SK-N-SH (cell line): ENCODE results near the gene CDH12.

Experiments
- CHD2 ChIP-seq: fragments of 150-350 bp; IDR thresholded peaks from 2 replicates; pipeline ENCODE4 v1.6.1; 2018; ENCODE audit warnings: low read length; ENCODE audit not compliant: partially characterized antibody
- ELF1 ChIP-seq: IDR thresholded peaks from 2 replicates; pipeline ENCODE4 v1.4.0; 2012
- EP300 ChIP-seq, 2 experiments: IDR thresholded peaks; 2 replicates each; pipeline versions ENCODE4 v1.4.0 to v1.6.1; 2012; ENCODE audit warnings: borderline replicate concordance in 1 of 2, low read depth in 1 of 2, low read length in 1 of 2
- FOXJ3 ChIP-seq: sonication (generic); formaldehyde crosslinking; IDR thresholded peaks from 2 replicates; pipeline ENCODE4 v1.5.1; 2020; ENCODE audit warnings: mild to moderate bottlenecking, missing genetic modification reagents
- POLR2AphosphoS5 ChIP-seq: IDR thresholded peaks from 2 replicates; pipeline ENCODE4 v1.6.1; 2012; ENCODE audit warnings: low read depth, low read length
- RAD21 ChIP-seq: IDR thresholded peaks from 2 replicates; pipeline ENCODE4 v1.6.1; 2012; ENCODE audit warnings: mild to moderate bottlenecking, low read length
- REST ChIP-seq: IDR thresholded peaks from 2 replicates; pipeline ENCODE4 v1.6.1; 2012; ENCODE audit warnings: mild to moderate bottlenecking, low read depth, low read length, moderate library complexity
- TF ChIP-seq, protein P1 (sequence below): IDR thresholded peaks from 2 replicates; pipeline ENCODE4 v1.4.0; 2012; ENCODE audit warnings: low read depth
- TF ChIP-seq, protein P2 (sequence below): fragments of 200-600 bp; sonication (generic); IDR thresholded peaks from 2 replicates; pipeline ENCODE4 v1.6.1; 2017; ENCODE audit warnings: antibody characterized with exemption, mild to moderate bottlenecking, moderate library complexity

DNA sequence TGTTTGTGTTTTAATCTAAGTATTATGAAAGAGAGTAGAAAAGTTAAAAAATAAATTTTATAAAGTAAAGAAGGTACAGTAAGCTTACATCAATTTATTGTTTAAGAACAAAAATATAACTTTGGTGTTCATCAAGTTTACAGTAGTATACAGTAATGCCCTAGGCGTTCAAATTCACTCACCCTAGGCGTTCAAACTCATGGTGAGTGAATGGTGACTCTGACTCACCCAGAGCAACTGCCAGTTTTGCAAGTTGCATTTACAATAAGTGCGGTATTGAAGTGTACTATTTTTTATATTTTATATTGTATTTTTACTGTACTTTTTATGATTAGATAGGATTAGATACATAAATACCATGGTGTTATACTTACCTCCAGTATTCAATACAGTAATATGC, 421.3 kb downstream of the CDH12 start:
- TF ChIP-seq ELF1, result no peak
- TF ChIP-seq EP300 (IDR thresholded peaks at IDR 0.05; ENCODE audit: borderline replicate concordance in 1 of 2, low read depth in 1 of 2, low read length in 1 of 2), result no peak
- TF ChIP-seq, protein P1, sequence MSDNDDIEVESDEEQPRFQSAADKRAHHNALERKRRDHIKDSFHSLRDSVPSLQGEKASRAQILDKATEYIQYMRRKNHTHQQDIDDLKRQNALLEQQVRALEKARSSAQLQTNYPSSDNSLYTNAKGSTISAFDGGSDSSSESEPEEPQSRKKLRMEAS, result no peak
- TF ChIP-seq, protein P2, sequence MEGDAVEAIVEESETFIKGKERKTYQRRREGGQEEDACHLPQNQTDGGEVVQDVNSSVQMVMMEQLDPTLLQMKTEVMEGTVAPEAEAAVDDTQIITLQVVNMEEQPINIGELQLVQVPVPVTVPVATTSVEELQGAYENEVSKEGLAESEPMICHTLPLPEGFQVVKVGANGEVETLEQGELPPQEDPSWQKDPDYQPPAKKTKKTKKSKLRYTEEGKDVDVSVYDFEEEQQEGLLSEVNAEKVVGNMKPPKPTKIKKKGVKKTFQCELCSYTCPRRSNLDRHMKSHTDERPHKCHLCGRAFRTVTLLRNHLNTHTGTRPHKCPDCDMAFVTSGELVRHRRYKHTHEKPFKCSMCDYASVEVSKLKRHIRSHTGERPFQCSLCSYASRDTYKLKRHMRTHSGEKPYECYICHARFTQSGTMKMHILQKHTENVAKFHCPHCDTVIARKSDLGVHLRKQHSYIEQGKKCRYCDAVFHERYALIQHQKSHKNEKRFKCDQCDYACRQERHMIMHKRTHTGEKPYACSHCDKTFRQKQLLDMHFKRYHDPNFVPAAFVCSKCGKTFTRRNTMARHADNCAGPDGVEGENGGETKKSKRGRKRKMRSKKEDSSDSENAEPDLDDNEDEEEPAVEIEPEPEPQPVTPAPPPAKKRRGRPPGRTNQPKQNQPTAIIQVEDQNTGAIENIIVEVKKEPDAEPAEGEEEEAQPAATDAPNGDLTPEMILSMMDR, result no peak
- no peak for TF ChIP-seq RAD21
- TF ChIP-seq CHD2, result no peak
- no peak for TF ChIP-seq FOXJ3 (CRISPR knock-in tag)
- no peak for TF ChIP-seq POLR2AphosphoS5
- no peak for TF ChIP-seq REST
